Activated CD4-positive, CD25-positive, alpha-beta regulatory T cell treated with anti-CD3 and anti-CD28 coated beads, Interleukin-2, amount 50 U/mL, for 72 hours (primary cell): ENCODE data around the gene DNA2.
"Not testable (repeated sequence)": the region's sequence is repeated elsewhere in the genome, so short reads cannot be mapped to it uniquely, and the experiment has no call there.

Experiments
- DNase-seq: peaks from one replicate; pipeline ENCODE4 v3.0.0; 2021

DNA2 gene, protein sequence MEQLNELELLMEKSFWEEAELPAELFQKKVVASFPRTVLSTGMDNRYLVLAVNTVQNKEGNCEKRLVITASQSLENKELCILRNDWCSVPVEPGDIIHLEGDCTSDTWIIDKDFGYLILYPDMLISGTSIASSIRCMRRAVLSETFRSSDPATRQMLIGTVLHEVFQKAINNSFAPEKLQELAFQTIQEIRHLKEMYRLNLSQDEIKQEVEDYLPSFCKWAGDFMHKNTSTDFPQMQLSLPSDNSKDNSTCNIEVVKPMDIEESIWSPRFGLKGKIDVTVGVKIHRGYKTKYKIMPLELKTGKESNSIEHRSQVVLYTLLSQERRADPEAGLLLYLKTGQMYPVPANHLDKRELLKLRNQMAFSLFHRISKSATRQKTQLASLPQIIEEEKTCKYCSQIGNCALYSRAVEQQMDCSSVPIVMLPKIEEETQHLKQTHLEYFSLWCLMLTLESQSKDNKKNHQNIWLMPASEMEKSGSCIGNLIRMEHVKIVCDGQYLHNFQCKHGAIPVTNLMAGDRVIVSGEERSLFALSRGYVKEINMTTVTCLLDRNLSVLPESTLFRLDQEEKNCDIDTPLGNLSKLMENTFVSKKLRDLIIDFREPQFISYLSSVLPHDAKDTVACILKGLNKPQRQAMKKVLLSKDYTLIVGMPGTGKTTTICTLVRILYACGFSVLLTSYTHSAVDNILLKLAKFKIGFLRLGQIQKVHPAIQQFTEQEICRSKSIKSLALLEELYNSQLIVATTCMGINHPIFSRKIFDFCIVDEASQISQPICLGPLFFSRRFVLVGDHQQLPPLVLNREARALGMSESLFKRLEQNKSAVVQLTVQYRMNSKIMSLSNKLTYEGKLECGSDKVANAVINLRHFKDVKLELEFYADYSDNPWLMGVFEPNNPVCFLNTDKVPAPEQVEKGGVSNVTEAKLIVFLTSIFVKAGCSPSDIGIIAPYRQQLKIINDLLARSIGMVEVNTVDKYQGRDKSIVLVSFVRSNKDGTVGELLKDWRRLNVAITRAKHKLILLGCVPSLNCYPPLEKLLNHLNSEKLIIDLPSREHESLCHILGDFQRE

GRCh38 chr10:68471586-68472408 is at the start of gene DNA2:
Gene DNA2 (minus strand): TSS chr10:68471973. CDS start chr10:68471864, 109 bp downstream.
- DNase-seq = peak; percentile 82

DNA sequence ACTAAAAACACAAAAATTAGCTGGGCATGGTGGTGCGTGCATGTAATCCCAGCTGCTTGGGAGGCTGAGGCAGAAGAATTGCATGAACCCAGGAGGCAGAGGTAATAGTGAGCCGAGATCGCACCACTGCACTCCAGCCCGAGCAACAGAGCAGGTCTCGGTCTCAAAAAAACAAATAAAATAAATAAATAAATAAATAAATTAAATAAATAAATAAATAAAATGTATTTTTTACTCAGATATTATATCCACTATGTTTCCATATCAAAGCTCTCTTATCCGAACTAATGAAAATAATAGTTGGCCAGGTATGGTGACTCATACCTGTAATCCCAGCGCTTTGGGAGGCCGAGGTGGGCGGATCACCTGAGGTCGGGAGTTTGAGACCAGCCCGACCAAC is 46.8 kb upstream of the DNA2 start:
- not testable (repeated sequence) for DNase-seq

- no peak for DNase-seq
These were observed 45.4 kb upstream of the DNA2 start for GRCh38 chr10:68517188-68517587.

- no peak for DNase-seq
These were observed 45.0 kb upstream of the DNA2 start for GRCh38 chr10:68516766-68517165.

DNA sequence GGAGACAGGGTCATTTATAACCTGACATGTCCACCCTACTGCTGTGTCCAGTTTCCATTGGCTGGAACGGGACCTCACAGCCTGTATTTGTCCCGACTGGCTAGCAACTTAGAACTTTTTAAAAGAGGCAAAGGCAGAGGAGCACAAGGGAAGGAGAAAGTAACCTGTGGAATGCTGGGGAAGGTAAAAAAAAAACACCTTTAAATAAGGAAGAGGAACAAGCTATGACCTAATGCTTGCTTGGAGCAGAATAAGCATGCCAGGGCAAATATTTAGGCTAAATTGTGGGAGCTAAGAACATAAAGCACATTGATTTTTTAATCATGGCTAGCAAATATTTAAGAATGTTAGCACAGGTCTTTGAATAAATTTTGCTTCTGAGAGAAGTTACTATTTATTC is 44.4 kb upstream of the DNA2 start:
- DNase-seq = not testable (repeated sequence)

DNA sequence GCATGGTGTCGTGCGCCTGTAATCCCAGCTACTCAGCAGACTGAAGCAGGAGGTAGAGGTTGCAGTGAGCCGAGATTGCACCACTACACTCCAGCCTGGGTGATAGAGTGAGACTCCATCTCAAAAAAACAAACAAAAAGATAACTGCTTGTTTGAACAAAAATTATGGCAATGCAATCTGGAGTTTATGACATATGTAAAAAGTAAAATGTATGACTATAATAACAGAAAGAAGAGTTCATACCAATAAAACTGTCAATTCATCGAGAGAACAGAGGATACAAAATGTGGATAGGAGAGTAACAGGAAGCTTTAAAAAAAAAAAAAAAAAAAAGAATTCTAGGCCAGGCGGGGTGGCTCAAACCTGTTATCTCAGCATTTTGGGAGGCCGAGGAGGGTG is 36.3 kb upstream of the DNA2 start:
- DNase-seq = no peak

GRCh38 chr10:68506411-68506810 is 34.6 kb upstream of the DNA2 start:
- DNase-seq = no peak

- DNase-seq = no peak
These were observed 31.1 kb upstream of the DNA2 start for GRCh38 chr10:68502846-68503245.

GRCh38 chr10:68501691-68502090 is 29.9 kb upstream of the DNA2 start:
- DNase-seq = no peak

- no peak for DNase-seq
These were observed 27.8 kb upstream of the DNA2 start for GRCh38 chr10:68499544-68499943.

DNA sequence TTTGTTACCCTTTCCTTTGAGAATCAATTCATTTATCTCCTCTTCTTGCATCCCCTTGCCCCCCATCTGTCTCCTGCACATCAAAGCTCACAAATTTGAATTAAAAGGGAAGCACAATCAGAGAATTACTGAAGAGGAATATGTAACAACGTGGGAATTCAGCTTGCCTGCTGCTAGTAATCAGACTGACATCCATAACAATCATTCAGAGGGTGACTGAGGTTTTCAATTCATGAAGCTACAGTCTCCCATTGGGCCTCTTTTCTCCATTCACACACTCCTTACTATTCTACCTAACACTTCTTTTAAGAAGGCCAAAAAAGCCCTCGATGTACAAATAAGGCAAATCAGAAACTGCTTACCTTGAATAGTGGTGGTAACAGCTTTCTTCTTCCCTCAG is 24.3 kb upstream of the DNA2 start:
- DNase-seq = no peak

DNA sequence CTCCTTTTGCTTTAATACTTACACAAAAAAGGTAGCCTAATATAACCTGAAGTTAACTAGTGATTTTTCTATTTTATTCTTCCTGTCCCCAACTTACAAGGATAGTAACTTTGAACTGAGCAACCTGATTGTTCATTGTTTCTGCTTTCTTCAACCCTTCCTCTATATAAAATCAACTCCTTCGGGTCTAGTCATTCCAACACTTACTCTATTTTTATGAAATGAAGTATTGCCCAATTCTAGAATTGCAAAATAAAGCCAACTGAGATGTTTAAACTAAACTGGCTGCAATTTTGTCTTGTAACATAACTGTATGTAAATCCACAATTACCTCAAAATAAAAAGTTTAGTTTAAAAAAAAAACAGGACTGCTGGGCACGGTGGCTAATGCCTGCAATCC is 20.3 kb upstream of the DNA2 start:
- no peak for DNase-seq

- DNase-seq = no peak
These were observed 18.1 kb upstream of the DNA2 start for GRCh38 chr10:68489919-68490318.

DNA sequence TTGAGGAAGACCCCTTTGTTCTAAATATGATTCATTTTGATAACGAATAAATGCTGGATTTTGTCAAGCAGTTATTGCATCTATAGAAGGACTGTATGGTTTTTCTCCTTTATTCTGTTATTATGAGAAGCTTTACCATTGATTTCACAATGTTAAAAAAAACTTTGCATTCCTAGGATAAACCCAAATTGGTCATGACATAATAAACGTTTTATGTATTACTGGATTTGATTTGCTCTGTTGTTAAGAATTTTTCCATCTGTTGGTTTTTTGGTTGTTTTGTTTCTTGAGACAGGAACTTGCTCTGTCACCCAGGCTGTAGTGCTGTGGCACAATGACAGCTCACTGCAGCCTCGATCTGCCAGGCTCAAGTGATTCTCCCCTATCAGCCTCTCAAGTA is 2.2 kb upstream of the DNA2 start:
- DNase-seq = no peak

GRCh38 chr10:68471063-68471585 is 649 bp downstream of the DNA2 start:
- no peak for DNase-seq

DNA sequence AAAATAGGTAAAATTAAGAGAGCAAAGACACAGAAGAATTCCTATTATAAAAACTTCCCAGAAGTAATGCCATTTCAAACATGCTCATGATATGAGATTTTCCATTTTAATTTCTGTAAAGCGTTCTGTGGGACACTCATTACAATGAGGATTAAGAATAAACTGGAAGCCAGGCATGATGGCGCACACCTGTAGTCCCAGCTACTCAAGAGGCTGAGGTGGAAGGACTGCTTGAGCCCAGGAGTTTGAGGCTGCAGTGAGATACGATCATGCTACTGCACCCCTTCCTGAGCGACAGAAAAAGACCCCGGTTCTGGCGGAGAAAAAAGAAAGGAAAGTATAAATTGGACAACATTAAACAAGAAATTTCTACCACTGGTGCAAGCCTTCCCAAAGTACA is 1.5 kb downstream of the DNA2 start:
- DNase-seq = no peak

GRCh38 chr10:68469838-68470237 is 1.9 kb downstream of the DNA2 start:
- no peak for DNase-seq

DNA sequence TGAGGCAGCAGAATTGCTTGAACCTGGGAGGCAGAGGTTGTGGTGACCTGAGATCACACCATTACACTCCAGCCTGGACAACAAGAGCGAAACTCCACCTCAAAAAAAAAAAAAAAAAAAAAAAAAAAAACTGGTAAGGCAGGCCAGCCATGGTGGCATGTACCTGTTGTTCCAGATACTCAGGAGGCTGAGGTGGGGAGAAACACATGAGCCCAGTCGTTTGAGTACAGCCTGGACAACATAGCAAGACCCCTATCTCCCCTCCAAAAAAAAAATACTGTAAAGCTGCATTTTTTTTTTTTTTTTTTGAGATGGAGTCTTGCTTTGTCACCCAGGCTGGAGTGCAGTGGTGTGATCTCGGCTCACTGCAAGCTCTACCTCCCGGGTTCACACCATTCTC is 7.0 kb downstream of the DNA2 start:
- DNase-seq = not testable (repeated sequence)

DNA sequence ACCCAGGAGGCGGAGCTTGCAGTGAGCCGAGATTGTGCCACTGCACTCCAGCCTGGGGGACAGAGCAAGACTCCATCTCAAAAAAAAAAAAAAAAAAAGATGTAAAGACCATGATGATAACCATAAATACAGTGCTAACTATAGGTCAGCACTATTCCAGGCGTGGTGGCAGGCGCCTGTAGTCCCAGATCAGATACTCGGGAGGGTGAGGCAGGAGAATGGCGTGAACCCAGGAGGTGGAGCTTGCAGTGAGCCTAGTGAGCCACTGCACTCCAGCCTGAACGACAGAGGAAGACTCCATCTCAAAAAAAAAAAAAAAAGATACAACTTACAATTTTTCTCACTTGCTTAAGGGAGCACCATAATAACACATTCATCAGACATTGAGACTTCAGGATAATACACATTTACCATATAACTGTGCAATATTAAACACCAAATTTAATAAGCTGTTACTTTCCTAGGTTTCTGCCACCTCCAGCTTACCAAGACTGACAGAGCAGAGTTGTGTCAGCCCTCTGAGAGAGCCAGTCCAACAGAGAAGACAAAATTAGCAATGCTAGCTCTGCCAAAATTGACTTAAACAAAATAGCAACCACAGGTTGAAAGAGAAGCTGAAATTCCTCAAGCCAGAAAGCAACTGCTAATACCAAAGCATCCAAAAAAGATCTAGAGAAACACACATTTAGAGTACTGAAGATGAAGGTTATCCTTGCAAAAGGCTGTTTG is 8.2 kb downstream of the DNA2 start:
- DNase-seq = no peak

- DNase-seq = no peak
These were observed 9.2 kb downstream of the DNA2 start for GRCh38 chr10:68462536-68462935.

GRCh38 chr10:68461032-68461431 is 10.7 kb downstream of the DNA2 start:
- no peak for DNase-seq

GRCh38 chr10:68449698-68450097 is 22.1 kb downstream of the DNA2 start:
- DNase-seq = not testable (repeated sequence)
